Measurements from ENCODE around the gene SAMD4A.

DNA sequence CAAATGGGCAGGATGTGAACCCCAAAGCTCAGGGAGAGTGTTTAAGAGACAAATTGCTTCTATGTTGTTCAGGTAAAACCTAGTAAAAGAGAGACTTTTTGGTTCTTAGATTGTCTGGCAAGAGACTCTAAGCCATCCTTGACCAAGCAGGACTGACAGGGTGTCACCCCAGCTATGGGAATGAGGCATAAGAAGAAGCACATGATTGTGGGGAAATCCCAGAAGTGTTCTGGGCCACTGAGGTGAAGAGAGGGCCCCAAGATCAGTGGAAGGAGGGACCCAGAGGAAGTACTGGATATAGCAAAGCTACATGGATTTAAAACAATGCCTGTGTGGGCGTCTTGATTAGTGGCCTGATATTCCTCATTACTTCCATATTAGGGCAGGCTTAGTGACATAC lies 99.0 kb downstream of the SAMD4A start:
- TF ChIP-seq, protein P1, sequence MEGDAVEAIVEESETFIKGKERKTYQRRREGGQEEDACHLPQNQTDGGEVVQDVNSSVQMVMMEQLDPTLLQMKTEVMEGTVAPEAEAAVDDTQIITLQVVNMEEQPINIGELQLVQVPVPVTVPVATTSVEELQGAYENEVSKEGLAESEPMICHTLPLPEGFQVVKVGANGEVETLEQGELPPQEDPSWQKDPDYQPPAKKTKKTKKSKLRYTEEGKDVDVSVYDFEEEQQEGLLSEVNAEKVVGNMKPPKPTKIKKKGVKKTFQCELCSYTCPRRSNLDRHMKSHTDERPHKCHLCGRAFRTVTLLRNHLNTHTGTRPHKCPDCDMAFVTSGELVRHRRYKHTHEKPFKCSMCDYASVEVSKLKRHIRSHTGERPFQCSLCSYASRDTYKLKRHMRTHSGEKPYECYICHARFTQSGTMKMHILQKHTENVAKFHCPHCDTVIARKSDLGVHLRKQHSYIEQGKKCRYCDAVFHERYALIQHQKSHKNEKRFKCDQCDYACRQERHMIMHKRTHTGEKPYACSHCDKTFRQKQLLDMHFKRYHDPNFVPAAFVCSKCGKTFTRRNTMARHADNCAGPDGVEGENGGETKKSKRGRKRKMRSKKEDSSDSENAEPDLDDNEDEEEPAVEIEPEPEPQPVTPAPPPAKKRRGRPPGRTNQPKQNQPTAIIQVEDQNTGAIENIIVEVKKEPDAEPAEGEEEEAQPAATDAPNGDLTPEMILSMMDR (conservative IDR thresholded peaks at IDR 0.05 in 1 of 2, IDR thresholded peaks at IDR 0.05 in 1 of 2; ENCODE audit: low read depth in 1 of 2, low read length in 2 of 2): no peak
- TF ChIP-seq EZH2 (IDR thresholded peaks at IDR 0.05; ENCODE audit: low read length, missing control alignments): no peak

Data from fibroblast of lung (primary cell).